CD4-positive, CD25-positive, alpha-beta regulatory T cell (primary cell): Measurements from ENCODE around the gene CNPY1. TPM values are rescaled to one million over a fixed set of nuclear protein-coding genes. Genes with fewer than 3 reads are reported as not detected.

Experiments
- ATAC-seq, 2 donors: fragments of 150-1000 bp; cut with Tn5 transposase; one replicate each; pipeline ENCODE4 v1.10.0; 2021; ENCODE audit warnings: low read depth in 2 of 2, moderate number of reproducible peaks in 2 of 2, moderate library complexity in 1 of 2
- DNase-seq, 3 donors: peaks; one replicate each; pipeline versions ENCODE4 v3.0.0 to v3.0.0-alpha.2; 2012 to 2022; ENCODE audit warnings: mixed read lengths in 1 of 3
- H3K27ac ChIP-seq: one replicate; pipeline ENCODE4 v1.7.0; 2013; ENCODE audit warnings: mild to moderate bottlenecking, low read length; ENCODE audit not compliant: insufficient read depth, poor library complexity, severe bottlenecking
- H3K27me3 ChIP-seq: one replicate; pipeline ENCODE4 v1.7.0; 2013; ENCODE audit warnings: low read length; ENCODE audit not compliant: control insufficient read depth, insufficient read depth
- H3K36me3 ChIP-seq: one replicate; pipeline ENCODE4 v1.7.0; 2013; ENCODE audit warnings: mild to moderate bottlenecking, low read length, moderate library complexity; ENCODE audit not compliant: control insufficient read depth, insufficient read depth
- H3K4me1 ChIP-seq: 2 replicates; pipeline ENCODE4 v1.7.0; 2013; ENCODE audit warnings: mild to moderate bottlenecking, low read length; ENCODE audit not compliant: insufficient read depth, control insufficient read depth, poor library complexity, severe bottlenecking
- H3K4me3 ChIP-seq: one replicate; pipeline ENCODE4 v1.7.0; 2013; ENCODE audit warnings: low read depth, mild to moderate bottlenecking, low read length, moderate library complexity
- H3K9me3 ChIP-seq, 2 experiments: 1 replicate in 1 of 2; 2 replicates in 1 of 2; pipeline ENCODE4 v1.7.0; 2013; ENCODE audit warnings: low read length in 2 of 2, mild to moderate bottlenecking in 1 of 2, moderate library complexity in 1 of 2; ENCODE audit not compliant: control insufficient read depth in 2 of 2
- H3K27ac Mint-ChIP-seq, 3 donors: one replicate each; pipeline ENCODE4 v1.8.0; 2020 to 2022; ENCODE audit warnings: mild to moderate bottlenecking in 3 of 3, mixed read lengths in 3 of 3, moderate library complexity in 2 of 3
- H3K27me3 Mint-ChIP-seq: one replicate; pipeline ENCODE4 v1.8.0; 2022; ENCODE audit warnings: mild to moderate bottlenecking, mixed read lengths
- H3K36me3 Mint-ChIP-seq: one replicate; pipeline ENCODE4 v1.8.0; 2020; ENCODE audit warnings: mixed read lengths
- H3K4me1 Mint-ChIP-seq, 4 donors: one replicate each; pipeline ENCODE4 v1.8.0; 2020 to 2022; ENCODE audit warnings: mixed read lengths in 4 of 4, mild to moderate bottlenecking in 1 of 4
- H3K4me3 Mint-ChIP-seq, 4 donors: one replicate each; pipeline ENCODE4 v1.8.0; 2020 to 2022; ENCODE audit warnings: mild to moderate bottlenecking in 4 of 4, mixed read lengths in 4 of 4, moderate library complexity in 3 of 4
- H3K9me3 Mint-ChIP-seq, 7 donors: one replicate each; pipeline ENCODE4 v1.8.0; 2020 to 2022; ENCODE audit warnings: mixed read lengths in 7 of 7, mild to moderate bottlenecking in 3 of 7, moderate library complexity in 2 of 7
- polyA plus RNA-seq, 4 donors: library from polyadenylated mRNA; unstranded; fragments of 300-500 nt; fragmentation: Illumina TruSeq; gene quantifications; one replicate each; pipeline ENCODE4 v1.2.3, GENCODE V29; 2021
- total RNA-seq: library from RNA; stranded (reverse); gene quantifications from one replicate; pipeline ENCODE4 v1.2.3, GENCODE V29; 2022

CNPY1 gene
- total and polyA plus RNA-seq, 5 donors from 2014 or later = not detected

DNA sequence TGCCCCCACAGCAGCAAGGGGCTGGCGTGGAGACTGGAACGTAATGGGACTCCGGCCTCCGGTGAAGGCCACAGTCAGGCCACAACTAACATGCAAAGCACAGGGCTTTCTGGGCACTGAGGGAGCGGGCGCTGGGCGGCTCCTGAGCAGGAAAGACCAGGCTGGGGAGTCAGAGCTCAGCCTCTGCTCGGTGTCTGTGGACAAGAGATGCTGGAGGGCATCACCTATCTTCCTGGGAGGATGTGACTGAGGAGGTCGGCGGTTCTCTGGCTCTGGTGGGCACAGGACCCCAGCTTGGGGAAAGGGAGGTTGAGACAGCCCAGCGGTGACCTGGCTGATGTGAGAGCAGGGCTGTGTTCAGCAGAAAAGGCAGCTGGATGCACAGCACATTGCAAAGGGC is 11.7 kb downstream of the CNPY1 start:
- ATAC-seq = no peak

DNA sequence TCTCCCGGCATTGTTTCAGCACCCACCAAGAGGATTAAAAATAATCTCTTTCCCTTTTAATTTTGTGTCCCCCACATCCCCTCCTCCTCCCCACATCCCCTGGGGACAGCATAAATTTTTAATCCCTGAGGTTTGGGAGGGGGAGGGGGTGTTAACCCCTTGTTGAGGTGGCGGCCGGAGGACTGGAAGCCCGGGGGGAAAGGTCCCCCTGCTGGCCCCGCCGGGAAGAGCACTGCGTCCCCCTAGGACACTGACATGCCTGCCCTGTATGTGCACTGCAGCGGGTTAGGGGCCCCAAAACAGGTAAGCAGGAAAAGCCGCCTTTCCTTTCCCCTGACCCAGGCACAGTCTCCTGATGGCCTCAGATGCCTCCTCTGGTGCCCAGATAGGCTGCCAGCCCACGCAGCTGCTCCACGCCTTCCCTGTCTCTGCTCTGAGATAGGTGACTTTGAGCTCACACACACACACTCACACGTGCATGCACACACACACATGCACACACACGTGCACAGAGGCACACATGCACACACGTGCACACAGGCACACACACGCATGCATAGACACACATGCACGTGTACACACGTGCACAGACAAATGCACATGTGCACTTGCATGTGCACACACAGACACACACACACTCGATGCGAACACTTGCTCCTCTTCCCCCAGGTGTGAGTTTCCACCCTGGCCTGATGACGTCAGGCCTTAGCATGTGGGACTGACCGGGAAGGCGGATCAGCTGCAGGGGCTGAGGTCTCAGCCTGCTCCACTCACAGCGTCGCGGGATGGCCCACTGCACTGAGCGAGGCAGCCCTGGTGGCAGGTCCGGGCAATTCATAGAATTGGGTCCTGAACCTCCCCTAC is 12.3 kb downstream of the CNPY1 start:
- Mint-ChIP-seq H3K27me3 (peaks cover 69% of the 10 kb centered on the region), H3K27ac (peak overlapping the region in 1 of 3 donors; percentile 2), H3K36me3 (no peaks in the 10 kb centered on the region), H3K4me1 (peaks cover 5 to 14% (median 8%) of the 10 kb centered on the region in 4 donors), H3K4me3 (peak overlapping the region in 2 of 4 donors; percentile 59 to 76), H3K9me3 (peaks cover 0 to 4% (median 0%) of the 10 kb centered on the region in 7 donors)
- peaks cover 13% of the 10 kb centered on the region for H3K4me1 ChIP-seq
- peaks cover 24% of the 10 kb centered on the region for H3K27me3 ChIP-seq
- no peak overlapping the region for H3K27ac ChIP-seq
- H3K4me3 ChIP-seq = no peak overlapping the region
- peak in 1 of 3 donors; percentile 28 for DNase-seq
- H3K36me3 ChIP-seq = no peaks in the 10 kb centered on the region
- no peak for ATAC-seq
- H3K9me3 ChIP-seq = no peaks in the 10 kb centered on the region

More for the DNA sequence above, 11.7 kb downstream of the CNPY1 start:
- peaks cover 71% of the 10 kb centered on the region for H3K27me3 Mint-ChIP-seq
- Histone ChIP-seq H3K4me3 (no peak overlapping the region), H3K9me3 (no peaks in the 10 kb centered on the region), H3K27me3 (peaks cover 24% of the 10 kb centered on the region), H3K36me3 (no peaks in the 10 kb centered on the region), H3K27ac (no peak overlapping the region), H3K4me1 (peaks cover 13% of the 10 kb centered on the region)
- no peak overlapping the region for H3K4me3 Mint-ChIP-seq
- H3K9me3 Mint-ChIP-seq = peaks cover 0 to 4% (median 0%) of the 10 kb centered on the region in 7 donors
- no peak overlapping the region for H3K27ac Mint-ChIP-seq
- no peak for DNase-seq
- H3K36me3 Mint-ChIP-seq = no peaks in the 10 kb centered on the region
- peaks cover 5 to 14% (median 8%) of the 10 kb centered on the region in 4 donors for H3K4me1 Mint-ChIP-seq

DNA sequence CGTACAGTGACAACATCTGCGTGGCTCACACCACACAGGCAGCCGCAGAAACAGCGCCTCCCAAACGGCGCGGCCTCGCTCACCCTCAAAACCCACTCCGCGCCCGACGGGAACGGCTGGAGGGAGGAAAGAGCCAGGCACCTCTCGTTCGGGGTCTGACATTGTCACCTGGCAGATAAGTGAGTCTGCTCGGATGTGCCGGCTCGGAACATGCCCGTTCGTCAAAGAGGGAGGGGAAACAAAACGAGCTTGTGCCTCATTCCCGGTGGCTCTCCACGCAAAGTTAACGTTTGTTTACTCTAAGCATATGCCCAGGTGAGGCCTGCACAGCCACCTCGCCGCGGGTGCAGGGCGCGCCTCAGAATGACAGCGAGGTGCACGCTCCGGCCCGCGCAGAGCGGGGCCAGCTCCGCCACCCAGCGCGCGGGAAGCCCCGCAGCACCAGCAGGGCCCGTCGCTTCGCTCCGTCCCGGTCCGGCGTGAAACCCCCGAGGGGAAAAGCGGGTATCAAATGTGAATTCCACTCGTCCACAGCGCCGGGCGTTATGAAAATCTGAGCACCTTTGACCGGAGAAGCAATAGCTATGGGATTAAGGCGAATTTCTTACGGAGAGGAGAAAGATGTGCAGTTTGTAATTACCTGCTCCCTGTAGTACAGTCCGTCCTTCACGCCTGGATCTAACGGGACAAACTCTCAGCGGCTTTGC is 13.1 kb downstream of the CNPY1 start:
- H3K27me3 ChIP-seq = peaks cover 24% of the 10 kb centered on the region
- Mint-ChIP-seq H3K36me3 (no peaks in the 10 kb centered on the region), H3K4me1 (peaks cover 5 to 14% (median 8%) of the 10 kb centered on the region in 4 donors)

DNA sequence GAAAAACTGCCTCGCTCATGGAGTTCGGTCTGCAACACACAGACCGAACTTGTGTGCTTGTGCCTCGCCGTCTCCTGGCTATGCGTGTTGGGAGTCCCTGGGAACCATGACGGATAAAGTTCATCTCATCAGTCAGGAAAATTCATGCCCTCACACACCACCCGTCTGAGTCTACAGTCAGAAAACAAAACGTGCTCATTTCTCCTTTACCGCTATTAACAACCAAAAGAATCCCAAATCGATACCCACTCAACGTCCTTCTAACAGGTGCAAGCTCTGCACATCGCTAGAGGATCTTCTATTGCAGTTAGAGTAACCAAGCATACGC is 13.6 kb downstream of the CNPY1 start:
- H3K27ac Mint-ChIP-seq = no peak overlapping the region
- no peak overlapping the region for H3K4me3 ChIP-seq

More for the DNA sequence above, 13.1 kb downstream of the CNPY1 start:
- Mint-ChIP-seq H3K9me3 (peaks cover 0 to 4% (median 0%) of the 10 kb centered on the region in 7 donors), H3K4me3 (peak overlapping the region in 3 of 4 donors; percentile 51 to 76 (median 59)), H3K27me3 (peaks cover 69% of the 10 kb centered on the region), H3K27ac (no peak overlapping the region)
- peak in 1 of 3 donors; percentile 4 for DNase-seq
- ATAC-seq = no peak
- H3K27ac ChIP-seq = no peak overlapping the region
- no peak overlapping the region for H3K4me3 ChIP-seq
- peaks cover 13% of the 10 kb centered on the region for H3K4me1 ChIP-seq
- no peaks in the 10 kb centered on the region for H3K36me3 ChIP-seq
- H3K9me3 ChIP-seq = no peaks in the 10 kb centered on the region

DNA sequence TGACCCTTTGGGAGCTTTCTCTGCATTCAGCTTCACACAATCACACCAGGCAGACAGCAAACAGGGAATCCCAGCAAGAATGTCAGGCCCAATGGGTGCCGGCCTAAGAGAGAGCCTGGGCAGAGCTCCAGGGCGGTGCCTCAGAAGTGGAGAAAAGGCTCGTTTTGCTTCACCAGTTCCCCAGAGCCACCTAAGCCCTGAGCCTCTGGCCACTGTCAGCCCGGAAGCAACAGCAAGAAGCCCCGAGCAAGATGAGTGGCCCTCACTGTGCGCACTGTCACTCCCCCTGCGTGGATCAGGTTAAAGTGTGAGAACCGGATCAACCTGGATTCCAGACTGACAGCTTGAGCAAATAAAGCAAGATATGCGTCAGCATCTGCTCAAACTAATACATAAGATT is 14.7 kb downstream of the CNPY1 start:
- Histone ChIP-seq H3K27me3 (peaks cover 24% of the 10 kb centered on the region), H3K9me3 (no peaks in the 10 kb centered on the region), H3K36me3 (no peaks in the 10 kb centered on the region), H3K27ac (no peak overlapping the region), H3K4me1 (peaks cover 13% of the 10 kb centered on the region), H3K4me3 (no peak overlapping the region)
- ATAC-seq (no peak), DNase-seq (no peak)
- H3K27me3 Mint-ChIP-seq = peaks cover 62% of the 10 kb centered on the region
- no peak overlapping the region for H3K4me3 Mint-ChIP-seq
- peaks cover 0 to 4% (median 0%) of the 10 kb centered on the region in 7 donors for H3K9me3 Mint-ChIP-seq
- H3K4me1 Mint-ChIP-seq = peaks cover 5 to 14% (median 8%) of the 10 kb centered on the region in 4 donors
- H3K36me3 Mint-ChIP-seq = no peaks in the 10 kb centered on the region
- H3K27ac Mint-ChIP-seq = no peak overlapping the region

More for the DNA sequence above, 13.6 kb downstream of the CNPY1 start:
- ATAC-seq (no peak), DNase-seq (no peak)
- peaks cover 13% of the 10 kb centered on the region for H3K4me1 ChIP-seq
- Mint-ChIP-seq H3K9me3 (peaks cover 0 to 4% (median 0%) of the 10 kb centered on the region in 7 donors), H3K4me3 (peak overlapping the region in 3 of 4 donors; percentile 50 to 57 (median 51)), H3K36me3 (no peaks in the 10 kb centered on the region), H3K27me3 (peaks cover 68% of the 10 kb centered on the region), H3K4me1 (peaks cover 5 to 14% (median 8%) of the 10 kb centered on the region in 4 donors)
- H3K27me3 ChIP-seq = peaks cover 24% of the 10 kb centered on the region
- no peaks in the 10 kb centered on the region for H3K9me3 ChIP-seq
- H3K36me3 ChIP-seq = no peaks in the 10 kb centered on the region
- no peak overlapping the region for H3K27ac ChIP-seq

DNA sequence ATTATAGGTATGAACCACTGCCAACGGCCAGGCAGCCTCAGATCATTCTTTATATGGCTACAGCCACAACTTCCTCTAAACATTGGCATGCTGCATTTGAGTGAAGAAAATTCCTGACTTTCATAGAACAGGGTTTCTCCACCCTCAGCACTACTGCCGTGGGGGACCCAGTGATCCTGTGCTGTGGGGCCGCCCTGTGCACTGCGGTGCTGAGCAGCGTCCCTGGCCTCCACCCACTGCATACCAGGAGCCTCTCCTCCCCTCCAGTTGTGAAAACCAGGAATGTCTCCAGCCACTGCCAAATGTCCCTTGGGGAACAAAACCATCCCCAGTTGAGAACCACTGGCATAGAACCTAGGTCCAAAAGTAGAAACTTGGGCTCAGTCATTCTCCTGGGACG is 15.8 kb downstream of the CNPY1 start:
- DNase-seq = no peak
- H3K27me3 ChIP-seq = peaks cover 24% of the 10 kb centered on the region

DNA sequence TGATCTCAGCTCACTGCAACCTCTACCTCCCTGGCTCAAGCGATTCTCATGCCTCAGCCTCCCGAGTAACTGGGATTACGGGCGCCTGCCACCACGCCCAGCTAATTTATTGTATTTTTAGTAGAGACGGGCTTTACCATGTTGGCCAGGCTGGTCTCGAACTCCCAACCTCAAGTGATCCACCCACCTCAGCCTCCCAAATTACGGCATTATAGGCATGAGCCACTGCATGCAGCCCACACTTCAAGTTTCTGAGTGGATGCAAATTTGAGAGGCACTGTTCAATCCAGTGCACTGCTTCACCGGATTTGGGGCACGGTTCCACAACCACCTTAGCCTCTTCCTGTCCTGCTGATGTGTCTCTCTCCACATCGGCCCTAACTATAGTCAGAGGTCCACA is 16.5 kb downstream of the CNPY1 start:
- Histone ChIP-seq H3K4me1 (peaks cover 13% of the 10 kb centered on the region), H3K27me3 (peaks cover 24% of the 10 kb centered on the region)

More for the DNA sequence above, 15.8 kb downstream of the CNPY1 start:
- Histone ChIP-seq H3K27ac (no peak overlapping the region), H3K9me3 (no peaks in the 10 kb centered on the region), H3K4me3 (no peak overlapping the region), H3K36me3 (no peaks in the 10 kb centered on the region), H3K4me1 (peaks cover 13% of the 10 kb centered on the region)
- Mint-ChIP-seq H3K27ac (no peak overlapping the region), H3K27me3 (peaks cover 60% of the 10 kb centered on the region), H3K4me3 (no peak overlapping the region), H3K36me3 (no peaks in the 10 kb centered on the region), H3K4me1 (peaks cover 5 to 14% (median 8%) of the 10 kb centered on the region in 4 donors), H3K9me3 (peaks cover 0 to 1% (median 0%) of the 10 kb centered on the region in 7 donors)
- no peak for ATAC-seq

More for the DNA sequence above, 16.5 kb downstream of the CNPY1 start:
- Mint-ChIP-seq H3K9me3 (peaks cover 0 to 1% (median 0%) of the 10 kb centered on the region in 7 donors), H3K36me3 (no peaks in the 10 kb centered on the region), H3K4me3 (no peak overlapping the region), H3K27ac (no peak overlapping the region), H3K27me3 (peaks cover 57% of the 10 kb centered on the region), H3K4me1 (peaks cover 5 to 14% (median 8%) of the 10 kb centered on the region in 4 donors)
- Histone ChIP-seq H3K27ac (no peak overlapping the region), H3K9me3 (no peaks in the 10 kb centered on the region), H3K36me3 (no peaks in the 10 kb centered on the region), H3K4me3 (no peak overlapping the region)
- DNase-seq (no peak), ATAC-seq (no peak)
